Stimulated activated CD8-positive, alpha-beta memory T cell treated with anti-CD3 and anti-CD28 coated beads, Interleukin-4, amount 100 ng/mL, for 4 hours (primary cell): ENCODE results near the gene XPO6.
A peak's percentile ranks its signal among the peaks of the same experiment; 100 is the strongest.

Experiments used
- DNase-seq, 2 donors: peaks; one replicate each; pipeline ENCODE4 v3.0.0-alpha.2; 2020; ENCODE audit warnings: low read depth in 2 of 2, low spot score in 1 of 2

Gene XPO6

DNA sequence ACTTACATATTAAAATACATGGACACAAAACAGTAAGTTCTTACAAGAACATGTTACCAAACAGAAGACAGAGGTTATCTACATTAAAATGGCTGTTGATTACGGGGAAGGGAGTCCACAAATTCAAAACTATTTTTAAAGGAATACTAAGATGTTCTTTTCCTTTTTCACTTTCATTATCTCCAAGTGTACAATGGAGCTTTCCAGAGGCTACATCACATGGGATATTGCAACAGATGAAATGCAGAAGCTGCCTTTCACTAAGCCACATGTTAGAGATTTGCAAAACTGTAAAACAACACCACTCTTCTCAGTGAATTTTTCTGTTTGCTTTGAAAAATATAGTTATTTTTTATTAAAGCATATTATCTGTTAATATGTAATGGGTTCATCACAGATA lies 53.6 kb downstream of the XPO6 start:
- no peak for DNase-seq

DNA sequence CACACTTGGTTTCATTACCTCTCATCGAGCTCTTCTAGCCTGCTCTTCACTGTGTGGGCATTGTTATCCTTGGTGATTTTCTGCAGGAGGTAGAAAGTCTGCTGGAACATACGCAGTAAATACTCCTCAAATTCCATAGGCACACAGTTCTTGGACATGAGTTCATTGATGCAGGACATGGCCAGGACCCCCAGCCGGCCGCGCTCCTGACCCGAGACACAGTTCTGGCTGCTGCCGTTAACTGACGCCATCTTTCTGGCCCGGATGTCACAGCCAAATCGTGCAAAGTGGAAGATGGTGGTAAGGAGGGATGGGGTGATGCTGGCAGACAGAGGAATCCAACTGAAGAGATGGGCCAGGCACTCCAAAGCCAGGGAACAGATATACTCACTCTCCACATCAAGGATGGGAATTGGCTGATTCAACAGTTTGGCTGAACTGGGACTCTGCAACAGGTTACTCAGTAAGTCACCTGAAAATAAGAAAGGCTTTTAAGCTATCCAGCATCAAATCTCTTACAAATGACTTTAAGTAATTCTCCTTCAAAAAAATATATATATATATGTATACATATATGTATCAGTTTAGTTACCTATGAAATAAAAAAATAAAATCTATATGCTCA lies 55.6 kb downstream of the XPO6 start:
- no peak for DNase-seq

DNA sequence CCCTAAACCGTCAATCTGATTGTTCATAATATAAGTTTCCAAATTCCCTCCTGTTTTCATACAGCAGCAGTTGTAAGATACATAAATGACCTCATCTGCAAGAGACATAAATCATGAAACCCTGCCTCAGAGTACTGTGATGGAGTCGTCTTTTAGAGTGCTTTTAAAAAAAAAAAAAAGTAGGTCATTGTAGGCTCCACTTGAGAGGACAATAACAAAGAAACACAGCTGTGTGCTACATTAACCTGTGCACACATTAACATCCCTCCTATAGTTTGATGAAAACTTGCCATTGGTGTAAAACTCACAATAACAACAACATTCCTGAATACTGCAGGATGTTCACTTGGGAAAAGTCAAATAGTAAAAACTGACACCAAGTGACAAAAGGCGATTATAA lies 56.5 kb downstream of the XPO6 start:
- DNase-seq: no peak

DNA sequence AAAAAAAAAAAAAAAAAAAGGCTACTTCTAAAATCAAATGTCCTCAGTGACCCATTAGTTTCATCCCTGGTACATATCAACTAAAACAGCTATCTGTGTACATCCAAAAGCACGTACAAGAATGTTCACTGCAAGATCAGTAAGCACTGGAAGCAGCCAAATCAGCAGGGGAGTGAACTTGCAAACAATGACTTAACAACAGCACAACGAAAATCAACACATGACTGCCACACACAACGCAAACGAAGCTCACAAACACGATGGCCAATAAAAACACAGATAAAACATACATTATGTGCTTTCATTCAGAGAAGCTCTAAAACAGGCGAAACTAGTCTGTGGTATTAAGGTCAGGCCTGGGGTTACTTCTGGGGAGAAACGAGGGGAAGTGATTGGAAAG lies 60.6 kb downstream of the XPO6 start:
- DNase-seq: no peak

DNA sequence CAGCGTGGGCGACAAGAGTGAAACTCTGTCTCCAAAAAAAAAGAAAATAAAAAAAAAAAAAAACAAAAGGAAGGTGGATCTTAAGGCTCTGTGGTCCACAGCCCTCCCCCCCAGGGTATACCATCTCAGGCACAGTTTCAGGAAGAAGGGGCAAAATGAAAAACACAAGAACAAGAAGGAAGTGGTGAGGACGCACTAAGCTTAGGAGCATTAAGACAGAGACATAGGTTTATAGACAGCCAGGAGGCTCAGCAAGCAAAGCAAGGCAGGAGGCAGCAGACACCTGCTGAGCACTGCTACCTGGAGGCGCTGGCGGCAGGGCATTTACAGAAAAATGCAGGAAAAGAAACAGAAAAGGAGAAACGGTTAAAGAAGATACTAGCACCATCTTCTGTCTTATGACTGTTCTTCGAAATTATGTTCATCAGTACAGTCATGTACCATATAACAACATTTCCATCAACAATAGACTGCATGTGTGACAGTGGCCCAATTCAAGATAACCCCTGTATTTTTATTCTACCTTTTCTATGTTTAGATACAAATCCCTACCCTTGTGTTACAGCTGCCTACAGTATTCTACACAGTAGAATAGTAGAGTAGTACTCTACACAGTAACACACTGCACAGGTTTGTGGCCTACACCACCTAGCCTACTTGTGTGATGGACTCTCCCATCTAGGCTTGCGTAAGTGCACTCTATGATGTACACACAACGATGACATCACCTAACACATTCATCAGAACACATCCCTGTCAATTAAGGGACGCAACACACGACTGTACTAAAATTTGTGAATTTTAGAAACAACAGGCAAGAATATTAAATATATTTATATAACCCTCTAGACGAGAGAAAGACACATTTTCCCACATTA lies 62.5 kb downstream of the XPO6 start:
- no peak for DNase-seq

DNA sequence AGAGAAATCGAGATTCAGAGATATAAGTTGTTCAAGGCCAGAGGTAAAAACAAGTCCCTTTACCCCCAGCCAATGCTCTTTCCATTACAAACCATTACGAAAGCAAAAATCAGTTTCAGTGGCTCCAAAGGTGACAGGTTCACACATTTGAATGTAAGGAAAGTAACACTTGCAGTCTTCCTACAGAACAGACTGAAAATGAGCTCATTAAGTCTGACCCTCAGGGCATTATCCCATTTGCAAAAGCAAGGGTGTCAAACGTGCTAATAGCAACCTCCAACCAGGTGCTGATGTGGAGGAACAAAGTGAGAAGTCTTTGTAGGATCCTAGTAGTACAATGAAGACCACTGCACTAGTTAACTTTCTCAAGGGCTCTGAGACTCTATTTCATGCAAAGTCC lies 65.2 kb downstream of the XPO6 start:
- DNase-seq: no peak

DNA sequence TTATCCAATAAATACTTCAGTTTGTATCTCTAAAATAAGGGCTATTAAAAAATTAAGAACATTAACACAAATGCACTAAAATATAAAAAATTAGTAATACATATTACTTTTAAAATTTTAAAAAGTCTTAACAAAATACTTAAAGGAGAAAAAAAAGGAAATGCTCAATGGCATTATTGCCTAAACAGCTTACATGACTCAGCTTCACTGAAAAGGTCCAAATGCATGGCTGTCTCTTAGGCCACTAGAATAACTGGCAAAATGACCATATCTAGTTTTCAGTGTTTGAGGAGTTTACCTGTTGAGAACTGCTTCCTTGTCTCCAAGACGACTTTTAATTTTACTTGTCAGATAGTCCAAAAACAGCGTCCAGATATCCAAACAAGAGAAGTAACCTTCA lies 66.0 kb downstream of the XPO6 start:
- no peak for DNase-seq

DNA sequence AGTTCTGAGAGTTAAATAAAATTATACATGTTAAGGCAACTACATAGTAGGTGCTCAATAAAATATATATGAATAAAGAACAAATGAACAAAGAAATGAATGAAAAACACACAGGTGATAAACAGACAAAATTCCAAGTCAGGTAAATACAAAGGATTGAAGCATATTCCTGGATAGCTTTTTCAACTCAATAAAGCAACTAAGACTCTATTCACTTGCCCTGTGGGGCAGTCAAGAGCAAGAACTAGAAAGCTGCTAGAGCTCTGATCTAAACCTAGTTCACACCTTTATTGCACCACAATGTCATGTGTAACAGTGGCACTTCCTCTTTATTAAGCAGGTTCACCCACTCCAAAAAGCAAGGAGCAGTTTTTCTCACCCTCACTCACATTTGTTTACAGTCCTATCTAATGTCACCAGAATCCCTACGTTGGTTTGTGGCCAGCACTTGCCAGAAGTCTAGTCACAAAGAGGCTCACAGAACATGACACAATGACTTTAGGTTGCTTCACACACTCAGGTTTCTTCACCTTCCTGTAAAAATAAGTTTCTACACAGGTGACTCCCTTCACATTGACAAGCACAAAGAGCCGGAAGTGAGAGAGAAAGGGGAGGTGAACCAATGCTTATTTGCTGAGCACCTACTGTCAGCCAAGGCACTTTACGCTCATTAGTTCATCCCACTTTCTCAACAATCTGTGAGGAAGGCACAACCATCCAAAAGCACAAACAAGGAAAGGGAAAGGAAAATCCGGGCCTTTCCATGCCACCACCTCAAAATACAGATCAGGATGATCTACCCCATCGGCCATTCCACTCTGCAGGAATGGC lies 70.8 kb downstream of the XPO6 start:
- DNase-seq: peak; percentile 20 to 29

DNA sequence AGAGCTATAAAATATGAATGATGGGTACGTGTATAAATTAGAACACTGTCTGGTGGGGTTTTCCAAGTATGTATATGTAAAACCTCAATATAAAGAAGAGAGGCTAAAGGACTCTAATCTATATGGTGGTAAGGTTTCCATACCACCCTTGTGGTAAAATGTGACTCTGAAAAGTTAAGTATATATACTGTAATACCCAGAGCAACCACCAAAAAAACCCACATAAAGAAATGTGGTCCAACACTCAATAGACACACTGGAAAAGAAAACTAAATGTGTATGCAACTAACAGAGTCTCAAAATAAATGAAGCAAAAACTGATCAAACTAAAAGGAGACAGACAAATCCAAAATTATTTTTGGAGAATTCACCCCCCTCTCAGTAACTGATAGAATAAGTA lies 72.2 kb downstream of the XPO6 start:
- no peak for DNase-seq

DNA sequence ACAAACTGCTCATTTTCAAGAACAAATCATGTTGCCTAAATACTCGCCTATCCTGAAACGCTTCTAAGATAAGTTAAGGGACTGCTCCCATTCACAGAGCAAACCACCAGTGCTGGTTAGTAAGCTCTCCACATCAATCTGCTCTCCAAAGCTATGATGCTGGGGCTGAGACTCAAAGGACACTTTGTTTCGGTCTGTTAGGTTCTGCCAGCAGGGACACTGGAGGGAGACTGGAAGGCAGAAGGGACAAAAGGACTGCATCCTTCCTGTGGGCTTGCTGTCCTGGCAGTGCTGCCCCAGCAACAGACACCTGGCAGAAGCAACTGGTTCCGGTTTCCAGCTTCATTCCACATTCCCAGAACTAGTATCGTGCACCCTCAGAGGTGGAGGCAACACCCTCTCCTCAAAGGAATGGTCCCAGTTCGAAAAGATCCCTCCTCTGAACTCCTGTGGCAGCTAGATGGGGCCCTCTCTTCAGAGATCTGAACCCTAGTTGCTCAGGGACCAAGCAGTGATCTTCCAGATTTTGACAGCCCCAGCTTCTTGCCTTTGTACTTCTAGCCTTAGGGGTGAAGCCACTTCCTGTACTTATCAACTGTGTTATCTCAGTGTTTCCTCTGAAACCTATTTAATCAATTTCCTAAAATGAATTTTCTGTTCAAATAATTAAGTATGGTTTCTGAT lies 74.9 kb downstream of the XPO6 start:
- DNase-seq: no peak

DNA sequence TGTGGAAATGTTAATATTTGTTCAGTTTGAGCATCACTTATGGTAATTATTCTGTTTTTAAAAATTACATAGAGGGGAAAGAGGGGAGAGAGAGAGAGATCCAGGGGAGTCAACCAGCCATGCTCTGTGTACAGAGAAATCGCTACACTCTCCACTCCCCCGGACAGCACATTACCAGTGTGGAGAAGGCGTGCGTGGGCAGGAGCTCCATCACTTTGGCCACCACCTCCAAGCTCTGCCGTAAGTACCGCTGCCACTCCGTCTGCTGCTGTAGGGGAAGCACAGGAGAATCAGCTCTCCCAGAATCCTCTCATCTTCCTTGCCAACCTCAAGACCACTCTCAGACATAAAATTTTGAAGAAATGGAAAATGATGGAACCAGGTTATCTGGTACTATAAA lies 78.1 kb downstream of the XPO6 start:
- no peak for DNase-seq

DNA sequence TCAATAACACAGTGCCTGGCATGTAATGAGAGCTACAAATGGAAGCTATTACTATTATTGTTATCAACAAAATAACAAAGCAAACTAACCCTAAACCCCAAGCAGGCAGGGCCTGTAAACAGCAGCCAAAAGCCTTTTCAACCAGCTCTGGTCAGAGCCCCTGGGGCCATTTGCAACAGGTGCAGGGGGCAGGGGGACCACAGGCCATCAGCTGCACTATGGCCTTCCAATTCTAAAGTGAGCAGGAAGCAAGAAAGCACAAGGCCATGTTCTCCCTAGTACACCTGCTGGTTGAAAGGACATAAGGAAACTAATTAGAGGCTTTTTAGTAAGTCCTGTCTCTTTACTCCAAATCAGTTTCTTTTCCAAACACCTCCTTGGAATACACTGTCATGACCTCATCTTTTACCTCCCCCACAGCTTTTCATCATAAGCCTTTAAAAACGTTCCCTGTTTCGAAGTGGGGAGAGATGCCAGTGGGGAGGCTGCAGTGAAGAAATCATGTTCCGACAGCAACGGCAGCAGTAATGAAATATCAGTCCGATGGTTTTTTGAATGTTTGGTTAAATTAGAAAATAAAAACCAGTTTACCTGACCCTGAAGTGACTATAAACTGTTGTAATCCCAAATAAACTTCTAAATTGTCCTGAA lies 79.9 kb downstream of the XPO6 start:
- DNase-seq: no peak

DNA sequence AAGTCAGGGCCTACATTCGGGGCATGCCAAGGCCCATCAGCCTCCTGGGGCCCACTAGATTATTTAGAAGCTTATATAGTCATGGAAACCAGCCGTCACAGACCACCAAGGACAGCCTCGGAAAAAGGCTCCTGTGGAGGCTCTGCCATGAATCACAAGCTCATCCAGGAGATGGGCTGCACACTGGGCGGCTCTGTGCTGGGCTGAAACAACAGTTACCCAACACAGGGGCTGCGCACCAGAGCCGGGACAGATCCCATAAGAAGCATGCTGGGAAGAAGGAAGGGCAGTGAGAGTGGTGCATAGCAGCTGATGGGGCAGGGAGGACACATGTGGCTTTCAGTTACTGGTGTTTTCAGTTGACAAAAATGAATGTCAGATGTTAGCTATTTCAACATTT lies 80.6 kb downstream of the XPO6 start:
- no peak for DNase-seq

DNA sequence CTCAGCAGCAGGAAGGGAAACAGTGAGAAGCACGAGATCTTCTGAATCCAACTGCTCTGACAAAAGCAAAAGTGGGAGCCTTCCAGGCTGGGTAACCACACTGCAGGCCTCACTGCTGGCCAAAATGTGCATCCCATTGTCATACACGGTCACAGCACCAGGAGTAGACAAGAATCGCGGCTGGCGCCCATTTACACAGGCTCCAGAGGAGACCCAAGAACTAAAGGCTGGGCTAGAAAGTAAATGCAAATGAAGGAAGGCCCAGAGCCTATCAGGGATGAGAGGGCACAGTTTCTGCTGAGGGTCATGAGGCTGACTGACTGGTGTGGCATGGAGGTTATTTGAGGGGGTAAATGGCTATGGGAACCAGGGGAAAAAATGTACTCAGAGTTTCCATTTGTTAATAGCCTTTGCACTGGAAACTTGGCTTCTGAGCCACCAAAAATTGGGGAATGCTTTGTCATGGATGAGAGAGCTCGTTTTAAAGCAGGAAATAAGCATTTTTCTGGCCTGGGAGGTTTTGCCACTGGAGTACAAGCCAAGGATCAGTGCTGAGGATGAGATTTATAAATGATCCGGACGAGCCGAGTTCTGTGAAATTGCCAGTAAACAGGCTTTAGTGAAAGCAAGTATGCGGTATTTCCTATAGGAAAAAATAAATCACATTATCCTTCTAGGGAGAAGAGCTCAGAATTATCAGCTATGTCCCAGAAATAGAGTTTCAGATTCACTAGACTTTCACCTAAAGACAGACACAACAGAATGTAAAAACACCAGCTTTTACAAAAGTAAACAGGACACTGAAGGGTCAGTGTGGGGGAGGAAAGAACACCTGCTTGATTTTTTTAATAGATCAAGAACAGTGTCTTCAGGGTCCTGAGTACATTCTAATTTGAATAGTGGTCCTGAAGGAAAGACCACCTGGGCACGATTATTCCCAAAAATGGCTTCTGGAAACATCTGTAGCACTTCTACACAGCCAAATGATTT lies 81.4 kb downstream of the XPO6 start:
- DNase-seq: no peak

DNA sequence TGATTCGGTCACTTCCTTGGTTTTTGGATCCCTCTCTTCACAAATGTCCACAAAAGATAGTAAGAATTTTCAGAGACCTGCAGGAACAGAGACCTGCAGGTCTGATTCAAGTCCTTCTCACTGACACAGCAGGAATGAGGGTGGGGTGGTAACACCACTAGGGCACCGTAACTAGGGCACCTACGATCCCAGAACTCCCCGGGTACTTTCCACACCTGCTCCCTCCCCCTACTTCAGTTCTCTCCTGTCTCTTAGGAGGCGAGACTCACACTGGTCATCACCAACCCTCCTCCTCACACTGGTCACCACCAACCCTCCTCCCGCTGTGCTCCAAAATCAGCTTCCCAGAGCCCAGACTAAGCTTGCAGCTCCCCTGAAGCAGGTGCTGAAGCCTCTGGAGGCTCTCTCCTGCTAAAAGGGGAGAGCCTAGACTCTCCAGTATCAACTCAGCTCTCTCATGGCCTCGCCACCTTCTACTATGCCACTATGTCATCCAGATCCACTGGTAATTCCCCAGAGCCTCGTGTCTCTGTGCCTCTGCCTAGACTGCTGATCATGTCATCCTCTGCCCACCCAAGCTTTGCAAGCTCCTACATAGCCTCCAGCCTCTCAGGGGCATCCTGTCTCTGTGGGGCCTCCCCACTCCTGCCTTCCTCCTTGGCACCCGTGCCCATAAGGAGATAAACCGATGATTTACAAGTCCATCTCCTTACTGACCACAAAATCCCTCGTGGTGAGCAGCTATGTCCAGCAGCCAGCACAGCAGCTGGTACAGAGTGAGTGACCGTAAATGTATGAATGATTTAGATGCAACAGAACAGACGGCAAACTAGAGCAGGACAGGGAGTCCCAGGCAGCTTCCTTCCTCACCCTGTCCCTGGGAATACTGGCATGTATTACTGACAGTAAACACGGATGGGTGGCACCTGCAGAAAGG lies 84.8 kb downstream of the XPO6 start:
- DNase-seq: no peak

DNA sequence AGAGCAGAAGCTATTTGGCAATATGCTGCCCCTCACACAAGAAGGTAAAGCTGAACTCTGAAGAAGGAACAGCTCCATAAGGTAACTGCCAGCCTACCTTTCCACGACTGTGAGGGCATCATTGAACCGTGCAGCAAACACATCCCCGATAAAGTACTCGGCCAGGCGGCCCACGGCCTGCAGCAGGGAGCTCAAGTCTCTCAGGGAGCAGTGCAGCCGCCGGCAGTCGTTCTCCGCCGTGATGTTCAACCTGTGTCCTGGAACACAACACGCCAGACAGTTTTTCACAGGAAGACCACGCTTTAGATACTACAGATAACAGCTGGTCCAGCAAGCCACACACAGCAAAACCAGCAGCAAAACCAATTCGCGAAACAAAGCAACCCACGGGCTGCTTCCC lies 86.2 kb downstream of the XPO6 start:
- DNase-seq: no peak

DNA sequence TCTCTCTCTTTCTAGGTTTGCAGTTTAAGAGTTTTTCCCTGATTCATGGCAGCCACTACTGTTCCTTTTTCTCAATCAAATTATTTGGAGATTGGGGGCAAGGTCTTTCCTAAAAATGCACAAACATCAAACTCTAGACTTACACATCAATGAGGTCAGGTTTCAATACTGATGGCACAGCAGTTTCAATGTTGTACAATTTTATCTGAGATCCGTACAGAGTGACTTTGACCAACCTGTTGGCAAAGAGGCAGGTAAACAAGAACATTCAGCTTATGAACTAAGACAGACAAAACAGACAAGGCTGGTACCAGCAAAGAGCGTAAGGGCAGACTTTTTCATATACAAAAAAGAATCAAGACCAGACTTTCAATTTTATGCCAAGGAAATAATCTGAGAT lies 90.2 kb downstream of the XPO6 start:
- DNase-seq: no peak

DNA sequence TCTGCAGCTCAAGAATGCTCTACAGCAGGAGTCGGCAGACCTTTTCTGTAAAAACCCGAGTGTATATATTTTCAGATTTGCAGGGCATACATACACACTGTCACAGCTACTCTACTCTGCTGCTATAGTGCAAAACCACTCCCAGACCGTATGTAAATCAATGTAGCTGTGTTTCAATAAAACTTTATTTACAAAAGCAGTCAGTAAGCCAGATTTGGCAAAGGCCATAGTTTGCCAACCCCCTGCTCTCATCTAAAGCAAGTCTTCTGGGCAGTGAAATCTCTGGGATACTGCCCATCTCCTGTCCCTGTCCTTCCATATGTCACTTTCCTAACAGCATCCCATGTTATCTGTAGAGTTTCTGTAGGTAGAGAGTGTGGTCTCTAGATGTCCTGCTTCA lies 91.0 kb downstream of the XPO6 start:
- DNase-seq: no peak

DNA sequence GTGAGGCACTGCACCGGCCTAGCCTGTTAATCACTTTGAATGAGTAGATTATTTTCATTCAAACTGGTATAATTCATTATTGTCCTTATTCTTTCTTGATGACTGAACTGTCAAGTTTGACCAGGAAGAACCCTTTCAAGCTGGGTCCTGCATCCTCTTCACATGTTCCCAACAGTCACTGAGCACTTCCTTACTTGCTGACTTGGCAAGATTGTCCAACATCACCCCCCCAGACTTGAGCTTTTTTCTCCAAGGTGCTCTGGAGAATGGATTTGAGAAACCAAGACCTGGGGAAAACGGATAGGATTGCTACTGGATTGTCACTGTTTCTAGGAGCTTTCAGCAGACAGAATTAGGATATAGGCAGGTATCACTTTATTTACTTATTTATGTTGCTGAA lies 93.1 kb downstream of the XPO6 start:
- DNase-seq: no peak
